Gastrocnemius medialis (tissue), 4 donors: ENCODE measurements around the gene FBXO42. TPM values are rescaled to one million over a fixed set of nuclear protein-coding genes. Genes with fewer than 3 reads are reported as not detected.
"Not testable (repeated sequence)": the region's sequence is repeated elsewhere in the genome, so short reads cannot be mapped to it uniquely, and the experiment has no call there.

Experiments
- ATAC-seq, 2 donors: fragments of 150-250 bp; one replicate each; pipeline ENCODE4 v1.9.1; 2016
- DNase-seq, 2 donors: peaks; one replicate each; pipeline ENCODE4 v3.0.0-alpha.2; 2019
- H3K27ac ChIP-seq, 4 donors: fragments of 200-600 bp; sonication (generic); 1 replicate in 1 of 4; 2 replicates in 3 of 4; pipeline ENCODE4 v1.5.1; 2016 to 2018; ENCODE audit warnings: mild to moderate bottlenecking in 2 of 4, moderate library complexity in 1 of 4
- H3K27me3 ChIP-seq, 3 donors: fragments of 200-600 bp; sonication (generic) in 2 of 3; 1 replicate in 1 of 3; 2 replicates in 2 of 3; pipeline versions ENCODE4 v1.5.1 to v1.6.0; 2016 to 2019; ENCODE audit warnings: mild to moderate bottlenecking in 1 of 3, moderate library complexity in 1 of 3
- H3K36me3 ChIP-seq, 2 donors: fragments of 200-600 bp; sonication (generic) in 1 of 2; one replicate each; pipeline ENCODE4 v1.5.1; 2017 to 2018
- H3K4me1 ChIP-seq, 2 donors: fragments of 200-600 bp; sonication (generic) in 1 of 2; one replicate each; pipeline ENCODE4 v1.5.1; 2016 to 2017; ENCODE audit warnings: mild to moderate bottlenecking in 2 of 2
- H3K4me3 ChIP-seq, 4 donors: fragments of 200-600 bp; sonication (generic) in 3 of 4; 1 replicate in 1 of 4; 2 replicates in 3 of 4; pipeline ENCODE4 v1.5.1; 2016 to 2019; ENCODE audit warnings: mild to moderate bottlenecking in 2 of 4
- H3K9me3 ChIP-seq, 3 donors: fragments of 200-600 bp; sonication (generic) in 2 of 3; 1 replicate in 1 of 3; 2 replicates in 2 of 3; pipeline ENCODE4 v1.5.1; 2016 to 2019
- CTCF ChIP-seq, 5 experiments: fragments of 450-650 bp in 3 of 5; fragments of 200-600 bp in 2 of 5; sonication (generic) in 2 of 5; IDR thresholded peaks in 4 of 5; conservative IDR thresholded peaks in 1 of 5; 1 replicate in 4 of 5; 2 replicates in 1 of 5; pipeline ENCODE4 v1.5.1; 2016 to 2019; ENCODE audit warnings: antibody characterized with exemption in 5 of 5, mild to moderate bottlenecking in 3 of 5, moderate library complexity in 3 of 5
- POLR2A ChIP-seq, 2 donors: fragments of 450-650 bp; IDR thresholded peaks; one replicate each; pipeline ENCODE4 v1.6.1; 2017; ENCODE audit warnings: antibody characterized with exemption in 2 of 2, mild to moderate bottlenecking in 2 of 2, moderate library complexity in 2 of 2
- in situ Hi-C, 4 donors: fragments of 200-750 bp; cut with MboI; loops; one replicate each; pipeline versions ENCODE4 v1.15.0 to v1.8.0; 2017; ENCODE audit warnings: low sequenced_read_pairs in 4 of 4
- intact Hi-C: fragments of 100-400 bp; cut with DNase I; formaldehyde crosslinking; loops from one replicate; pipeline ENCODE4 v1.15.1; 2023; ENCODE audit warnings: low total_unique reads
- total RNA-seq, 4 donors: library from RNA; depleted of rRNA; stranded (reverse); fragments of >200 nt; gene quantifications; one replicate each; pipeline versions ENCODE4 v1.1.0 to v1.2.3, GENCODE V29; 2016

The FBXO42 gene
- total RNA-seq, 4 donors from 2014 or later: 23.1 to 32.4 (median 27.2) TPM

- DNase-seq: no peak
- Histone ChIP-seq H3K9me3 (no peaks in the 10 kb centered on the region), H3K4me1 (peaks cover 0 to 8% of the 10 kb centered on the region in 2 donors), H3K4me3 (no peak overlapping the region), H3K27ac (no peak overlapping the region), H3K36me3 (no peaks in the 10 kb centered on the region), H3K27me3 (peaks cover 17 to 29% (median 24%) of the 10 kb centered on the region in 3 donors)
- intact Hi-C loops (no loop called here), in situ Hi-C loops (no loop called here)
- ATAC-seq: no peak
- no peak for TF ChIP-seq CTCF (IDR thresholded peaks at IDR 0.05 in 4 of 5, conservative IDR thresholded peaks at IDR 0.05 in 1 of 5)
- TF ChIP-seq POLR2A (IDR thresholded peaks at IDR 0.05): no peak
These were observed 127.8 kb downstream of the FBXO42 start for GRCh38 chr1:16224472-16224871.

- H3K4me1 ChIP-seq, ATAC-seq, H3K4me3 ChIP-seq, H3K9me3 ChIP-seq, in situ Hi-C loops, DNase-seq, H3K27ac ChIP-seq, H3K36me3 ChIP-seq, intact Hi-C loops: not testable (repeated sequence)
- H3K27me3 ChIP-seq: peaks cover 14 to 18% (median 15%) of the 10 kb centered on the region in 3 donors
These were observed 129.6 kb downstream of the FBXO42 start for GRCh38 chr1:16222716-16223115.

- Histone ChIP-seq H3K36me3 (no peaks in the 10 kb centered on the region), H3K27me3 (peaks cover 3 to 6% (median 3%) of the 10 kb centered on the region in 3 donors), H3K4me1 (peaks cover 5 to 12% of the 10 kb centered on the region in 2 donors), H3K4me3 (no peak overlapping the region), H3K9me3 (no peaks in the 10 kb centered on the region), H3K27ac (no peak overlapping the region)
- in situ Hi-C loops: no loop called here
- TF ChIP-seq CTCF (IDR thresholded peaks at IDR 0.05 in 4 of 5, conservative IDR thresholded peaks at IDR 0.05 in 1 of 5) (no peak), POLR2A (IDR thresholded peaks at IDR 0.05) (no peak)
- intact Hi-C loops: no loop called here
- DNase-seq: no peak
- ATAC-seq: no peak
These were observed 130.8 kb downstream of the FBXO42 start for GRCh38 chr1:16221499-16221898.

DNA sequence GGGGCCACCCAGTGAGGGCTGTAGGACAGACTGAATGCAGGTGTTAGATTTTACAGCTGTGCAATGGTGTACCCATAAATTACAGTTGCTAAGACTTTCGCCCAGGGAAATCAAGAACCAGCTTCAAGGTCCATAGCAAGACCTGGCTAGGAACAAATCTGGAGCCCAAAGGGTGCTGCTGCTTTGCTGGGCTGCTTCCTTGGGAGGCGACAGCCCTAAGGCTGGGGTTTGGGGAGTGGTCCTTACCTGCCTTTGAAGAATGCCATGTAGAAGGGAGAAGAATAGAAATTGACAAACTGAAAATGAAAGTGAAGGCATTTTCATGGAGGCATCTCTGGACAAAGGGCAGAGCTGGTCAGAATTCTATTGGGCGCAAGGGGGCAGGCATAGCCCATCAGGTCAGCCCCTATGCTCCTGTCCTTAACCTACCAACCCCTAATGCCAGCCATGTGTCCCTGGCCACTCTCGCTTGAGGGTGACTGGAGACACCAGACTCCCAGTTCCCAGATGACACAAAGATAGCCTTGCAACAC is 132.2 kb downstream of the FBXO42 start:
- no peaks in the 10 kb centered on the region for H3K9me3 ChIP-seq
- H3K4me3 ChIP-seq: no peak overlapping the region
- H3K36me3 ChIP-seq: no peaks in the 10 kb centered on the region
- H3K4me1 ChIP-seq: peaks cover 12 to 16% of the 10 kb centered on the region in 2 donors
- in situ Hi-C loops: no loop called here
- no peak overlapping the region for H3K27ac ChIP-seq
- DNase-seq (no peak), ATAC-seq (no peak)
- intact Hi-C loops: no loop called here
- no peak for TF ChIP-seq CTCF (IDR thresholded peaks at IDR 0.05 in 4 of 5, conservative IDR thresholded peaks at IDR 0.05 in 1 of 5)
- H3K27me3 ChIP-seq: peaks cover 0 to 2% (median 0%) of the 10 kb centered on the region in 3 donors

DNA sequence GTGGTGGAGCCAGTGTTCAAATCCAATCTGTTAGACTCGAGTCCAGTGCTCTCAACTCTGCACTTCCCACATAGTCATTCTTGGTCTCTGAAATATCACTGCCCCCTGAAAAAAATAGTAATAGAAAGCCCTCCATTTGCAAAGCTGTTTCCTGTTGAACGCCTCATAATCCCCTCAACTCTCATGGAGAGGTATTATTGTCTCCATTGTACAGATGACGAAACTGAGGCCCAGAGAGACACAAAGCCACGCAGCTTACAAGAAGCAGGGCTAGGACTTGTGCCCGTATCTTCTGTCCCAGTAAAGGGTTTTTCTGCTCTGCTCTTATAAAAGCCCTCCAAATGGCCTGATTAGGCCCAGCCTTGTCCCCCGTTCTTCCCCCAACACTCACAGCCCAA is 133.6 kb downstream of the FBXO42 start:
- peaks cover 0 to 2% (median 2%) of the 10 kb centered on the region in 3 donors for H3K27me3 ChIP-seq
- no peak overlapping the region for H3K27ac ChIP-seq
- no peak for ATAC-seq
- no peaks in the 10 kb centered on the region for H3K9me3 ChIP-seq
- peaks cover 12 to 16% of the 10 kb centered on the region in 2 donors for H3K4me1 ChIP-seq
- DNase-seq: no peak
- intact Hi-C loops: no loop called here
- TF ChIP-seq CTCF (IDR thresholded peaks at IDR 0.05 in 4 of 5, conservative IDR thresholded peaks at IDR 0.05 in 1 of 5) (no peak), POLR2A (IDR thresholded peaks at IDR 0.05) (no peak)
- no peaks in the 10 kb centered on the region for H3K36me3 ChIP-seq
- in situ Hi-C loops: no loop called here
- no peak overlapping the region for H3K4me3 ChIP-seq
